HG03175 (cell line): Measurements from ENCODE around the gene CIAO3.
A peak's percentile ranks its signal among the peaks of the same experiment; 100 is the strongest.

Source experiments
- ATAC-seq: cut with Tn5 transposase; IDR thresholded peaks from one replicate; pipeline ENCODE4 v1.9.1; 2021; ENCODE audit warnings: mild to moderate bottlenecking, moderate library complexity; ENCODE audit not compliant: unreplicated experiment

The CIAO3 gene

DNA sequence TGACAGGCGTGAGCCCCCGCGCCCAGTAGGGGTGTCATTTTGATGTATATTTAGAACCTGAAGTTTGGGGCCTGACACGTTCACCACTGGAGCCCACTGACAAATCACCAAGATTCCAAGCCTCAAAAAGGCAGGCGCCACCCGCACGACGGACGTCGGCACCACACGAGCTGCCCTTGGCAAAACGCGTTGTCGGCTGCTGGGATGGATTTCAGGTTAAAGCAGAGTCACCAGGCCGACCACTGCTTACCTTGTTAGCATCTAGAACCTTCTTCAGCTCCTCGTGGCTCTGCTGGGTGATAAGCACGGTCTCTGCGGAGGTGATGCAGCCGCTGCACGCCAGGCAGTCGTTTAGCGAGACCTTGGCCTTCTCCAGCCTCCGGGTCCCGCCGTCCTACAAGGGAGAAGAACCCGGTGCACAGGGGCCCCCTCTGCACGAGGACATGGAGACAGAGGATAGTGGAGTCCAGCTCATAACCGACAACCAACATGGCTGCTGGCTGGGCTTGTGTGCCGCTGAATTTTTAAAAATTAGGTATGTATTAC lies 3.8 kb downstream of the CIAO3 start:
- ATAC-seq, result no peak

DNA sequence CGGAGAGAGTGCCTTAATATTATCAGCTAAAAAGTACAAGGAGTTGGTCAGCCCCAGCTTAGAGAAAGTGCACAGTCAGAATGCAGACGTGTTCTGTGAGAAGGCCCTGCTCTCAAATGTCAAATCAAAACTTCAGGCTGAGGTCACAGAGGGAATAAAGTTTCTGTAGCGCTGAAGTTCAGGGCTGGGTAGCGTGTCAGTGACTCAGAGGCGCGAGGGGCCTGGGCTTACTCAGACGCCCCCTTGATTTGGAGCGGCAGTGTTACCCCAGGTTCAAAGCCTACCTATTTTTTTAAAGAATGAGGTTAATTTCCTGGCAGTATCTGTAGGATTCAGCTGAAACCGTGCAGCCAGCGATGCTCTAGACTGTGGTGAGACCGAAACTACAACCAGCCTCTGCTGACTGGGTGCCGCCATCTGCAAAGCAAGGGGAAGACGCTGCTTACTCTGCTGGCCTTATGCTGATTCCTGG lies 4.8 kb downstream of the CIAO3 start:
- no peak for ATAC-seq

DNA sequence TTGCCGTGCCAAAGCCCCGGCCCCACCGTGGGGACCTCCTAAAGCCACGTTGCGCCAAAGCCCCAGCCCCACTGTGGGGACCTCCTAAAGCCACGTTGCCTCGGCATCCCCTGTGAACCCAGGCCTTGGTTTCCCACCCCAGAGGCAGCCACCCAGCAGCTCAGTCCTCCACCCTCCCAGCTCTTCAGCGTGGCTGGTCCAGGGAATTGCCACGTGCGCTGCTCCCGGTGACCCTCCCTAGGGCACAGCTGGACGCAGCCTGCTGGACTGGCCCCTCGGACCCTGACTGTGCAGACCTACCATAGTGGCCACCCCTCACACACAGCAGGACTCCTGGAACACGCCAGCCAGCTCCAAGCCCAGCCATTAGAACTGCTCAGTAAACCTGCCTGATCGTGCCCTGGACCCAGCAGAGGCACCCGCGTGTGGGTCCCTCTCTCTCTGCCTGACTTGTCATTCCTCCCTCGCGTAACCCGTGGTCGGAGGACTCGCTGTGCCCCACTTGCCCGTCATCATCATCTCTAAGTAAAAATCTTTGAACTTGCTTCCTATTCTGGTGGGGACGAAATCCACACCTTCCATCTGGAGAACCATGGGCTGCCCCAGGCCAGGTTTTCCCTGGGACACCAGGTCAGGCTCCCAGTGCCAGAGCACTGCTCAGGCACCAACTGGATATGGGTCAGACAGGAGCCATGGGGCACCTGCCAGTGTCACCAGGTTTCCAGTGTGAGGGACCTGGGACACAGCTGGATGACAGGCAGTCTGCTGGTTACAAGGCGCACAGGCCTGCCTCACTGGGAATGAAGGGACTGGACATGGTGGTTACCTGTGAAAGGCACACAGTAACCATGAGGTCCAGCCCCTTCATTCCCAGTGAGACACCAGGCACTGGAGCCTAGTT lies 5.6 kb downstream of the CIAO3 start:
- ATAC-seq, result no peak

DNA sequence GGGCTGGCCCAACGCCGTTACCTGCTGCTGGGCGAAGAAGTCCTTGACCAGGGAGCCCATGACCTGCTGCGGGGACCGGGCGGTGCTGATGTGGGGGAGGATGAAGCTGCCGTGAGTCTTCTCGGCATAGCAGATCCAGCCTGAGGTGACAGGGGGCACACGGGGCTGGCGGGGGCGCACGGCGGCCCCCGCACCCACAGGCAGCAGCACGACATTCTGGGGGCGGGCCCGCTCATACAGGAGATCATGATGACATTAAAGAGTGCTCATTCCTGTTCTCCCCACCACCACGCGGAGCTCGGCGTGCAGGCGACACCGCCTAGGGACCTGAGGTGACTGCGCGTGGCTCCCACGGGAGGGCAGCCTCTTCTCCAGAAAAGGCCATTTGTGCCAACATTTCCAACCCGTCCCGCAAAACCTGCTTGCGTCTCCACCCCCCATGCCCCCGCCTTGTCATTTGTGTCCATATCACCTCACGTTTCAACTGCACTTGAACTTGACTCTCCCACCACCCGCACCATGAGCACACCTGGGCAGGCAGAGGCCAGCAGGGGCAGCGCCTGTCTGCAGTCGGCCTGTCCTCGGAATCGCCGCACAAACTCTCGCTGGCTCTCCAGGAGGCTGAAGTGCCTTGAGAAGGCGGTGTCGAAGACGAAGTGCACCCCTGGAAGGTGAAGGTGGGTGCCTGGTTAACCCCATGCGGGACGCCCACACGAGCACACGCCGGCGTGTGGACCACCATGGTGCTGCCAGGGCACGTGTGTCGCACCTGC lies 6.4 kb downstream of the CIAO3 start:
- ATAC-seq, result no peak

DNA sequence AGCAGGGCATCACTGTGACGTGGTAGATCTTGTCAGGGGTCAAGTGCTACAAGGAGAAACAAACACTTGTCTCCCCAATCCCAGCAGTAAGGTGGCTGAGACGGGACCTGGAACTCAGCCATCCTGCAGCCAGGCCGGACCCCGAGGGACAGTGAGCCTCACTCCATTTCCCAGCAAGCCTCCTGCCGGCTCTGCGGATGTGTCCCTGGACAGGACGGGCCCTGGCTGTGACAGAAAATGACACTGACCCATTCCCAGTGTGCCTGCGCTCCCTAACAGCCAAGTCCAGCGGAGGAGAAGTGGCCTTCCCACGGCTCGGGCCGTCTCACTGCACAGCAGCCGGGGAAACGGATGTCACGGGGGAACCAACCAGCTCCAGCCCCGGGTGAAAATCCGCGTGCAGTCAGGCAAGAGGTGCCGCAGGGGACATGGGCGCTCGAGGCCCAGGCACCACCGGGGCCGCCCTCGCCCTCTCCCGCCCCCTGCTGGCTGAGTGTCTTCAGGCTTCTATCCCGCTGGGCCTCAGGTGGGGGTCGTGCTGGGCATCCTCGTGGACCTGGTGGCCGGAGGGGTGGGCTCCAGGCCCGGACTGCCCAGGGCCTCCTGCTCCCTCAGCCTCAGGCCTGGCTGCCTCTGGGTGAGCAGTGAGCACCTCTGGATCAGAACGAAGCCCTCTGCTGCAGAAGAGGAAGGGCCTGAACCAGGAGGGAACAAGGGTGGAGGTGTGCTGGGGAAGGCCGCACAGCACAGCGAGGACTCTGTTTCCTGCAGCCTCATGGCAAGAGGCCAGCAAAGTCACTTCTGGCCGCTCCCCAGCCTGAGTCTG lies 7.2 kb downstream of the CIAO3 start:
- no peak for ATAC-seq

GRCh38 chr16:732936-733335 lies 7.9 kb downstream of the CIAO3 start:
- ATAC-seq, result no peak

GRCh38 chr16:732332-732731 lies 8.5 kb downstream of the CIAO3 start:
- no peak for ATAC-seq

- no peak for ATAC-seq
Measured at GRCh38 chr16:730666-731509, 9.9 kb downstream of the CIAO3 start.

GRCh38 chr16:729768-730665 lies 10.8 kb downstream of the CIAO3 start:
- no peak for ATAC-seq

GRCh38 chr16:728890-729744 lies 11.7 kb downstream of the CIAO3 start:
- no peak for ATAC-seq

DNA sequence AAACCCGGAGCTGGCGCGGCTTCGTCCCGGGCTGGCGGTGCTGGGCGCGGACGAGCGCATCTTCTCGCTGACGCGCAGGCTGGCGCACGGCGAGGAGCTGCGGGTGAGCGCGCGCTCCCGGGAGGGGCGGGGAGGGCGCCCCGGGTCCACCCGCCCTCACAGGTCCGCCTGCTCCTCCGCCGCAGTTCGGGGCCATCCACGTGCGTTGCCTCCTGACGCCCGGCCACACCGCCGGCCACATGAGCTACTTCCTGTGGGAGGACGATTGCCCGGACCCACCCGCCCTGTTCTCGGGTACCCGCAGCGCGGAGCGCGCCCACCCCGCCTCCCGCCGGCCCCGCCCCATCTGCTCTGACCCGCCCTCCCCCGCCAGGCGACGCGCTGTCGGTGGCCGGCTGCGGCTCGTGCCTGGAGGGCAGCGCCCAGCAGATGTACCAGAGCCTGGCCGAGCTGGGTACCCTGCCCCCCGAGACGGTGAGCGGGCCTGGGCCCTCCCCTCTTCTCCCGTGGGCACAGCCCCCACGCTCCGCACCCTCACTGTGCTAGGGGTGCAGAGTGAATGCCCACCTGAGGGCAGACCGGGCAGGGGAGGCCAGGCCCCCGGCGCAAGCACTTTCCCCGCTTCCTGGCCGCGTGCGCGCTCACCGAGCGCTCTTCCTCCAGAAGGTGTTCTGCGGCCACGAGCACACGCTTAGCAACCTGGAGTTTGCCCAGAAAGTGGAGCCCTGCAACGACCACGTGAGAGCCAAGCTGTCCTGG lies 12.5 kb downstream of the CIAO3 start:
- peak; percentile 40 for ATAC-seq

- peak; percentile 10 for ATAC-seq
Measured at GRCh38 chr16:727291-727977, 13.4 kb downstream of the CIAO3 start.

- peak; percentile 21 for ATAC-seq
Measured at GRCh38 chr16:726438-727290, 14.1 kb downstream of the CIAO3 start, which contains the start of the genes CCDC78 and HAGHL. Gene CCDC78, minus strand, starts transcription at chr16:726443. Its CDS starts 76 bp downstream, at chr16:726367. Gene HAGHL, plus strand, starts transcription at chr16:727106. Its CDS starts 404 bp downstream, at chr16:727510.

GRCh38 chr16:726188-726437 lies 14.7 kb downstream of the CIAO3 start:
- ATAC-seq, result no peak

GRCh38 chr16:725463-726187 lies 15.2 kb downstream of the CIAO3 start:
- no peak for ATAC-seq
